Fibroblast of lung (primary cell): ENCODE results near the gene GLG1.
"Not testable (repeated sequence)": the region's sequence is repeated elsewhere in the genome, so short reads cannot be mapped to it uniquely, and the experiment has no call there.

Experiments
- CTCF ChIP-seq, 2 donors: IDR thresholded peaks in 1 of 2; conservative IDR thresholded peaks in 1 of 2; 1 replicate in 1 of 2; 2 replicates in 1 of 2; pipeline ENCODE4 v1.5.1; 2011 to 2012; ENCODE audit warnings: low read length in 2 of 2, control low read depth in 1 of 2, inconsistent platforms in 1 of 2, low read depth in 1 of 2, mild to moderate bottlenecking in 1 of 2
- EZH2 ChIP-seq: IDR thresholded peaks from 2 replicates; pipeline ENCODE4 v1.5.1; 2012; ENCODE audit warnings: low read length, control low read depth, mild to moderate bottlenecking; ENCODE audit errors: missing control alignments

GRCh38 chr16:74413920-74414319 is 193.0 kb downstream of the GLG1 start:
- not testable (repeated sequence) for TF ChIP-seq CTCF (conservative IDR thresholded peaks at IDR 0.05 in 1 of 2, IDR thresholded peaks at IDR 0.05 in 1 of 2; ENCODE audit: low read depth in 1 of 2, low read length in 2 of 2); EZH2
